ENCODE results near the gene LILRB2.
A peak's percentile ranks its signal among the peaks of the same experiment; 100 is the strongest.
"Not testable (repeated sequence)": the region's sequence is repeated elsewhere in the genome, so short reads cannot be mapped to it uniquely, and the experiment has no call there.

The LILRB2 gene

GRCh38 chr19:54272181-54272580 lies 8.7 kb downstream of the LILRB2 start:
- not testable (repeated sequence) for DNase-seq (ENCODE audit: low read depth)

GRCh38 chr19:54271587-54271986 lies 9.3 kb downstream of the LILRB2 start:
- not testable (repeated sequence) for DNase-seq (ENCODE audit: low read depth)

GRCh38 chr19:54271106-54271505 lies 9.8 kb downstream of the LILRB2 start:
- no peak for DNase-seq (ENCODE audit: low read depth)

GRCh38 chr19:54268936-54269335 lies 12.0 kb downstream of the LILRB2 start:
- no peak for DNase-seq (ENCODE audit: low read depth)

GRCh38 chr19:54266133-54266532 lies 14.8 kb downstream of the LILRB2 start:
- DNase-seq (ENCODE audit: low read depth), result peak; percentile 34

- no peak for DNase-seq (ENCODE audit: low read depth)
These were observed 18.4 kb downstream of the LILRB2 start for GRCh38 chr19:54262470-54262869.

- no peak for DNase-seq (ENCODE audit: low read depth)
These were observed 18.8 kb downstream of the LILRB2 start for GRCh38 chr19:54262066-54262465.

- DNase-seq (ENCODE audit: low read depth), result no peak
These were observed 23.8 kb downstream of the LILRB2 start, which contains the start of gene LILRB5 for GRCh38 chr19:54257116-54257480. TSS of gene LILRB5 (minus strand) at chr19:54257273. CDS start at chr19:54257193, 80 bp downstream.

- DNase-seq (ENCODE audit: low read depth), result no peak
These were observed 24.4 kb downstream of the LILRB2 start for GRCh38 chr19:54256250-54257115.

GRCh38 chr19:54255105-54255775 lies 25.7 kb downstream of the LILRB2 start:
- no peak for DNase-seq (ENCODE audit: low read depth)

- DNase-seq (ENCODE audit: low read depth), result no peak
These were observed 26.6 kb downstream of the LILRB2 start for GRCh38 chr19:54254195-54254906.

GRCh38 chr19:54253331-54254194 lies 27.3 kb downstream of the LILRB2 start:
- no peak for DNase-seq (ENCODE audit: low read depth)

GRCh38 chr19:54252845-54253244 lies 28.1 kb downstream of the LILRB2 start:
- DNase-seq (ENCODE audit: low read depth), result no peak

GRCh38 chr19:54252243-54252642 lies 28.7 kb downstream of the LILRB2 start:
- DNase-seq (ENCODE audit: low read depth), result no peak

- no peak for DNase-seq (ENCODE audit: low read depth)
These were observed 32.8 kb downstream of the LILRB2 start for GRCh38 chr19:54248016-54248601.

GRCh38 chr19:54247106-54247930 lies 33.6 kb downstream of the LILRB2 start:
- DNase-seq (ENCODE audit: low read depth), result no peak

- no peak for DNase-seq (ENCODE audit: low read depth)
These were observed 35.0 kb downstream of the LILRB2 start for GRCh38 chr19:54245936-54246335.

- DNase-seq (ENCODE audit: low read depth), result not testable (repeated sequence)
These were observed 37.1 kb downstream of the LILRB2 start for GRCh38 chr19:54243809-54244208.

- not testable (repeated sequence) for DNase-seq (ENCODE audit: low read depth)
These were observed 38.3 kb downstream of the LILRB2 start, which contains the start of gene LILRA6 for GRCh38 chr19:54242646-54243045. TSS of gene LILRA6 (minus strand) at chr19:54242790.

- DNase-seq (ENCODE audit: low read depth), result not testable (repeated sequence)
These were observed 38.7 kb downstream of the LILRB2 start for GRCh38 chr19:54242234-54242633.
